Activated CD8-positive, alpha-beta memory T cell treated with anti-CD3 and anti-CD28 coated beads for 24 hours (primary cell): ENCODE measurements around the gene UBE2L3.
"Not testable (repeated sequence)": the region's sequence is repeated elsewhere in the genome, so short reads cannot be mapped to it uniquely, and the experiment has no call there.

Experiments used
- DNase-seq: peaks from one replicate; pipeline ENCODE4 v3.0.0-alpha.2; 2020

Gene UBE2L3

GRCh38 chr22:21603973-21604372, 36.5 kb downstream of the UBE2L3 start:
- DNase-seq, result no peak

GRCh38 chr22:21605887-21606564, 38.5 kb downstream of the UBE2L3 start:
- DNase-seq, result no peak

- DNase-seq, result no peak
Measured at GRCh38 chr22:21606775-21607174, 39.3 kb downstream of the UBE2L3 start.

- not testable (repeated sequence) for DNase-seq
Measured at GRCh38 chr22:21609556-21610157, 42.1 kb downstream of the UBE2L3 start.

GRCh38 chr22:21611210-21611977, 43.9 kb downstream of the UBE2L3 start:
- DNase-seq, result no peak

GRCh38 chr22:21612858-21613257, 45.3 kb downstream of the UBE2L3 start:
- DNase-seq, result no peak

GRCh38 chr22:21613553-21614233, 46.2 kb downstream of the UBE2L3 start:
- DNase-seq, result no peak

- no peak for DNase-seq
Measured at GRCh38 chr22:21615731-21616130, 48.2 kb downstream of the UBE2L3 start.

GRCh38 chr22:21617337-21617736, 49.8 kb downstream of the UBE2L3 start:
- not testable (repeated sequence) for DNase-seq

GRCh38 chr22:21621025-21621424, 53.5 kb downstream of the UBE2L3 start:
- DNase-seq, result no peak

GRCh38 chr22:21622011-21622918, 54.8 kb downstream of the UBE2L3 start:
- no peak for DNase-seq

- DNase-seq, result no peak
Measured at GRCh38 chr22:21622919-21623647, 55.6 kb downstream of the UBE2L3 start.

- no peak for DNase-seq
Measured at GRCh38 chr22:21623648-21623970, 56.1 kb downstream of the UBE2L3 start.

- peak; percentile 74 for DNase-seq
Measured at GRCh38 chr22:21624120-21624879, 56.8 kb downstream of the UBE2L3 start.

- no peak for DNase-seq
Measured at GRCh38 chr22:21624880-21625791, 57.6 kb downstream of the UBE2L3 start.

GRCh38 chr22:21626073-21626734, 58.7 kb downstream of the UBE2L3 start:
- DNase-seq, result no peak

- DNase-seq, result no peak
Measured at GRCh38 chr22:21626735-21627469, 59.4 kb downstream of the UBE2L3 start.
